Karpas-422 (cell line): Measurements from ENCODE around the gene ADGRV1. TPM values are rescaled to one million over a fixed set of nuclear protein-coding genes. Genes with fewer than 3 reads are reported as not detected.

Experiments
- DNase-seq: peaks from one replicate; pipeline ENCODE4 v3.0.0-alpha.2; 2015
- H2AFZ ChIP-seq: fragments of 200-600 bp; sonication (generic); 2 replicates; pipeline ENCODE4 v1.6.1; 2014; ENCODE audit warnings: antibody characterized with exemption, low read length, mixed read lengths
- H3K27ac ChIP-seq: fragments of 200-600 bp; sonication (generic); 2 replicates; pipeline ENCODE4 v1.5.1; 2014; ENCODE audit warnings: mild to moderate bottlenecking, low read length, moderate library complexity
- H3K27me3 ChIP-seq: fragments of 200-600 bp; sonication (generic); 2 replicates; pipeline ENCODE4 v1.6.1; 2014; ENCODE audit warnings: low read length, mixed read lengths
- H3K36me3 ChIP-seq: fragments of 200-600 bp; sonication (generic); 2 replicates; pipeline ENCODE4 v1.6.1; 2014; ENCODE audit warnings: low read length, mixed read lengths; ENCODE audit not compliant: insufficient read depth
- H3K4me1 ChIP-seq: fragments of 200-600 bp; sonication (generic); 2 replicates; pipeline ENCODE4 v1.6.1; 2014; ENCODE audit warnings: mild to moderate bottlenecking, low read length, mixed read lengths
- H3K4me2 ChIP-seq: fragments of 200-600 bp; sonication (generic); 2 replicates; pipeline ENCODE4 v1.6.1; 2014; ENCODE audit warnings: low read length, low read depth, mild to moderate bottlenecking; ENCODE audit not compliant: poor library complexity, severe bottlenecking
- H3K4me3 ChIP-seq: fragments of 200-600 bp; sonication (generic); 2 replicates; pipeline ENCODE4 v1.5.1; 2014; ENCODE audit warnings: mild to moderate bottlenecking, antibody characterized with exemption, low read length, mixed read lengths
- H3K79me2 ChIP-seq: fragments of 200-600 bp; sonication (generic); 2 replicates; pipeline ENCODE4 v1.6.1; 2014; ENCODE audit warnings: mild to moderate bottlenecking, low read length, mixed read lengths
- H3K9ac ChIP-seq: fragments of 200-600 bp; sonication (generic); 2 replicates; pipeline ENCODE4 v1.6.0; 2014; ENCODE audit warnings: low read length
- H3K9me2 ChIP-seq: fragments of 200-600 bp; sonication (generic), shearing (Covaris generic); replicated peaks from 2 replicates; pipeline ENCODE4 v1.6.0; 2014; ENCODE audit warnings: mild to moderate bottlenecking, low read length, moderate library complexity; ENCODE audit not compliant: insufficient read depth
- H3K9me3 ChIP-seq: fragments of 300-700, 200-600 bp; sonication (generic); 2 replicates; pipeline ENCODE4 v1.6.1; 2014; ENCODE audit warnings: low read length, mixed read lengths
- H4K20me1 ChIP-seq: fragments of 200-600 bp; sonication (generic); 2 replicates; pipeline ENCODE4 v1.6.1; 2014; ENCODE audit warnings: mild to moderate bottlenecking, antibody characterized with exemption, low read length, low read depth; ENCODE audit not compliant: insufficient read depth
- total RNA-seq: library from RNA; depleted of rRNA; stranded (reverse); fragments of >200 nt; shearing (Covaris generic); gene quantifications from 2 replicates; pipeline ENCODE4 v1.2.3, GENCODE V29; 2014; ENCODE audit warnings: low replicate concordance

Gene ADGRV1
- total RNA-seq, 1 experiment from 2014 or later = not detected

- Histone ChIP-seq H3K36me3 (no peaks in the 10 kb centered on the region), H3K27ac (no peak overlapping the region), H3K9ac (no peak overlapping the region), H3K4me2 (no peak overlapping the region), H3K4me3 (no peak overlapping the region), H2AFZ (no peak overlapping the region), H3K9me3 (no peaks in the 10 kb centered on the region), H4K20me1 (no peaks in the 10 kb centered on the region), H3K9me2 (no peaks in the 10 kb centered on the region), H3K79me2 (no peaks in the 10 kb centered on the region), H3K4me1 (no peaks in the 10 kb centered on the region), H3K27me3 (no peaks in the 10 kb centered on the region)
- DNase-seq = no peak
These were observed 11.5 kb upstream of the ADGRV1 start for GRCh38 chr5:90547072-90547536.

- H3K27me3 ChIP-seq = no peaks in the 10 kb centered on the region
- DNase-seq = no peak
- H3K27ac ChIP-seq = no peak overlapping the region
- H3K4me1 ChIP-seq = no peaks in the 10 kb centered on the region
- H2AFZ ChIP-seq = no peak overlapping the region
- no peaks in the 10 kb centered on the region for H3K9me3 ChIP-seq
- no peaks in the 10 kb centered on the region for H3K36me3 ChIP-seq
- H4K20me1 ChIP-seq = no peaks in the 10 kb centered on the region
- no peaks in the 10 kb centered on the region for H3K79me2 ChIP-seq
- H3K4me2 ChIP-seq = no peak overlapping the region
- H3K4me3 ChIP-seq = no peak overlapping the region
- no peaks in the 10 kb centered on the region for H3K9me2 ChIP-seq
- H3K9ac ChIP-seq = no peak overlapping the region
These were observed 10.5 kb upstream of the ADGRV1 start for GRCh38 chr5:90548069-90548593.

GRCh38 chr5:90549223-90549622, 9.4 kb upstream of the ADGRV1 start:
- H2AFZ ChIP-seq = no peak overlapping the region
- H3K27ac ChIP-seq = no peak overlapping the region
- no peaks in the 10 kb centered on the region for H3K36me3 ChIP-seq
- H3K9ac ChIP-seq = no peak overlapping the region
- H3K4me1 ChIP-seq = no peaks in the 10 kb centered on the region
- DNase-seq = no peak
- H4K20me1 ChIP-seq = no peaks in the 10 kb centered on the region
- no peaks in the 10 kb centered on the region for H3K9me2 ChIP-seq
- H3K9me3 ChIP-seq = no peaks in the 10 kb centered on the region
- no peaks in the 10 kb centered on the region for H3K27me3 ChIP-seq
- no peak overlapping the region for H3K4me2 ChIP-seq
- H3K79me2 ChIP-seq = no peaks in the 10 kb centered on the region
- no peak overlapping the region for H3K4me3 ChIP-seq

DNA sequence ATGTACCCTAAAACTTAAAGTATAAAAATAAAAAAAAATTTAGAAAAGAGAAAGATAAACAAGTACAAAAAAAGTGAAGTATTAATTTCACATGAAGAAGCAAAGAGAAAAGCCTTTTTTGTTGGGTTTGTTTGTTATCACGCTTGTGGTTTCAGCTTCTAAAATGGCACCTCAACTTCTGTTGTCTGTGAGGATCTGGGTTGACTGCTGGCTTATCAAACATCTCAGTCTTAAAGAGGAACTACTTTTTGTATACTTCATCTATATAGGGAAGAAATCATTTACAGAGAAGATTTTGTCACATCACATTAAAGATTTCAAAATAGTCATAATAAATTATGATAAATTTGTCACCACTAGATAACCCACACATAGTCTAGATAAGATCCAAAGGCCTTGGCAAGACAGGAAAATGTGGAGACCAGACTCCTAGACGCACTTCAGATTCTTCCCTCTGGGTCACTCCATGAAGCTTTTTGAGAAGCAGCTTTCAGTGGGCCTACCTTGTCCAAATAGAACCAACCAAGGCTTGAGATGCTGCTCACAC, 8.8 kb upstream of the ADGRV1 start:
- Histone ChIP-seq H3K4me2 (no peak overlapping the region), H3K4me1 (no peaks in the 10 kb centered on the region), H3K4me3 (no peak overlapping the region), H3K27ac (no peak overlapping the region), H3K9me3 (no peaks in the 10 kb centered on the region), H3K27me3 (no peaks in the 10 kb centered on the region), H3K79me2 (no peaks in the 10 kb centered on the region), H3K36me3 (no peaks in the 10 kb centered on the region), H2AFZ (no peak overlapping the region), H4K20me1 (no peaks in the 10 kb centered on the region), H3K9me2 (no peaks in the 10 kb centered on the region), H3K9ac (no peak overlapping the region)
- no peak for DNase-seq

- no peaks in the 10 kb centered on the region for H3K27me3 ChIP-seq
- H3K27ac ChIP-seq = no peak overlapping the region
- no peaks in the 10 kb centered on the region for H3K79me2 ChIP-seq
- no peaks in the 10 kb centered on the region for H4K20me1 ChIP-seq
- H3K36me3 ChIP-seq = no peaks in the 10 kb centered on the region
- no peak overlapping the region for H2AFZ ChIP-seq
- H3K4me3 ChIP-seq = no peak overlapping the region
- no peak overlapping the region for H3K9ac ChIP-seq
- no peak for DNase-seq
- H3K9me2 ChIP-seq = no peaks in the 10 kb centered on the region
- no peaks in the 10 kb centered on the region for H3K9me3 ChIP-seq
- H3K4me1 ChIP-seq = no peaks in the 10 kb centered on the region
- no peak overlapping the region for H3K4me2 ChIP-seq
These were observed 7.6 kb upstream of the ADGRV1 start for GRCh38 chr5:90550963-90551362.

DNA sequence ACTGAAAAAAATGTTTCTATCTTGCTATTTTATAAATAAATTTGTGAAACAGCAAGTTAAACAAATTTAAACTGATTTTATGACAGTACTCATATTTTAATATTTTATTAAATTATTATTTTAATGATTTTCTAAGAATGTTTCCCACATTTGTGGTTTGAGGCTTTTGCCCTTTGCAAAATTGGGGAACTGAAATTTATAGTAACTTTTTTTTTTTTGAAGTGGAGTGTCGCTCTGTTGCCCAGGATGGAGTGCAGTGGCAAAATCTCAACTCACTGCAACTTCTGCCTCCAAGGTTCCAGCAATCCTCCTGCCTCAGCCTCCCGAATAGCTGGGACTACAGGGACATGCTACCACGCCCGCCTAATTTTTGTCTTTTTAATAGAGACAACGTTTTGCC, 7.2 kb upstream of the ADGRV1 start:
- Histone ChIP-seq H3K27ac (no peak overlapping the region), H3K4me3 (no peak overlapping the region), H3K9me3 (no peaks in the 10 kb centered on the region), H2AFZ (no peak overlapping the region), H3K79me2 (no peaks in the 10 kb centered on the region), H3K9ac (no peak overlapping the region), H3K4me2 (no peak overlapping the region), H4K20me1 (no peaks in the 10 kb centered on the region), H3K36me3 (no peaks in the 10 kb centered on the region), H3K27me3 (no peaks in the 10 kb centered on the region), H3K4me1 (no peaks in the 10 kb centered on the region), H3K9me2 (no peaks in the 10 kb centered on the region)
- DNase-seq = no peak

- Histone ChIP-seq H3K27ac (no peak overlapping the region), H3K27me3 (no peaks in the 10 kb centered on the region), H3K9me3 (no peaks in the 10 kb centered on the region), H3K36me3 (no peaks in the 10 kb centered on the region), H3K79me2 (no peaks in the 10 kb centered on the region), H2AFZ (no peak overlapping the region), H3K4me2 (no peak overlapping the region), H3K4me1 (no peaks in the 10 kb centered on the region), H3K4me3 (no peak overlapping the region), H3K9ac (no peak overlapping the region), H3K9me2 (no peaks in the 10 kb centered on the region), H4K20me1 (no peaks in the 10 kb centered on the region)
- no peak for DNase-seq
These were observed 4.9 kb upstream of the ADGRV1 start for GRCh38 chr5:90553711-90554110.

DNA sequence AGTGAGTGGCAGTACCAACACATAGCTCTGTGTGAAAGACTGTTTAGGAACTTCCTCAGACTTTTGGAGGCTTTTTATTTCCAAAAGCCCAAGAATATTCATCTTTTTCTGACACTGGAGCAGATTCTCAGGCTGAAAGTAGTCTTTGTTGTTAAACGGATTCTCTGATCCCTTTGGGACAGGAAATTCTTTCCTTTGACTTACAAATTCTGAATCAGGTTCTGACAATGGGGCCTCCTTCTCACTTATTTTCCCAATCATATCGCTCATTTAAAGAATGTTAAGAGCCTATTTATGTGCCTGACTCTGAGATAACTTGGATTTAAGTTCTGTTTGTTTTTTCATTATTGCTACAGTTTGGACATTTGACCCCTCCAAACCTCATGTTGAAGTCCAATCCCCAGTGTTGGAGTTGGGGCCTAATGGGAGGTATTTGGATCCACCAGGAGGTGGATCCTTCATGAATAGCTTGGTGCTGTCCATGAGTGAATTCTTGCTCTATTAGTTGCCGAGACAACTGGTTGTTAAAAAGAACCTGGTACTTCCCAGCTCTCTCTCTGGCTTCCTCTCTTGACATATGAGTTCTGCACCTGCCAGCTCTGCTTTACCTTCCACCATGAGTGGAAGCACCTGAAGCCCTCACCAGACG, 4.1 kb upstream of the ADGRV1 start:
- Histone ChIP-seq H3K79me2 (no peaks in the 10 kb centered on the region), H3K9me3 (no peaks in the 10 kb centered on the region), H3K9ac (no peak overlapping the region)

More for the DNA sequence above, 4.1 kb upstream of the ADGRV1 start:
- Histone ChIP-seq H3K27ac (no peak overlapping the region), H3K4me3 (no peak overlapping the region), H2AFZ (no peak overlapping the region), H3K27me3 (no peaks in the 10 kb centered on the region), H3K9me2 (no peaks in the 10 kb centered on the region), H3K4me1 (no peaks in the 10 kb centered on the region), H3K4me2 (no peak overlapping the region), H4K20me1 (no peaks in the 10 kb centered on the region), H3K36me3 (no peaks in the 10 kb centered on the region)
- DNase-seq = no peak
